IPS-18a (cell line): ENCODE measurements around the gene SERGEF.

Source experiments
- H3K27ac ChIP-seq: one replicate; pipeline ENCODE4 v1.5.1; 2013; ENCODE audit warnings: low read length
- H3K27me3 ChIP-seq: one replicate; pipeline ENCODE4 v1.6.1; 2013; ENCODE audit warnings: mild to moderate bottlenecking, low read length; ENCODE audit not compliant: control insufficient read depth, insufficient read depth
- H3K36me3 ChIP-seq: one replicate; pipeline ENCODE4 v1.6.1; 2013; ENCODE audit warnings: low read depth, low read length; ENCODE audit not compliant: control insufficient read depth
- H3K4me1 ChIP-seq: one replicate; pipeline ENCODE4 v1.6.1; 2013; ENCODE audit warnings: low read depth, low read length; ENCODE audit not compliant: control insufficient read depth
- H3K4me3 ChIP-seq: one replicate; pipeline ENCODE4 v1.5.1; 2013; ENCODE audit warnings: low read length
- H3K9ac ChIP-seq: one replicate; pipeline ENCODE4 v1.6.1; 2013; ENCODE audit warnings: mild to moderate bottlenecking, low read length, moderate library complexity
- H3K9me3 ChIP-seq: one replicate; pipeline ENCODE4 v1.6.1; 2013; ENCODE audit warnings: low read depth, low read length; ENCODE audit not compliant: control insufficient read depth

Gene SERGEF

GRCh38 chr11:17740649-17741235 lies 272.1 kb downstream of the SERGEF start:
- Histone ChIP-seq H3K4me1 (peaks cover 21% of the 10 kb centered on the region), H3K9ac (no peak overlapping the region), H3K27ac (no peak overlapping the region), H3K4me3 (no peak overlapping the region), H3K36me3 (no peaks in the 10 kb centered on the region), H3K9me3 (no peaks in the 10 kb centered on the region), H3K27me3 (peaks cover 39% of the 10 kb centered on the region)

- Histone ChIP-seq H3K27ac (no peak overlapping the region), H3K4me1 (peaks cover 21% of the 10 kb centered on the region), H3K9ac (no peak overlapping the region), H3K4me3 (no peak overlapping the region), H3K9me3 (no peaks in the 10 kb centered on the region), H3K36me3 (no peaks in the 10 kb centered on the region), H3K27me3 (peaks cover 47% of the 10 kb centered on the region)
Observed at GRCh38 chr11:17739945-17740338, 272.9 kb downstream of the SERGEF start.

- Histone ChIP-seq H3K27me3 (peaks cover 59% of the 10 kb centered on the region), H3K4me3 (peak overlapping the region; percentile 17), H3K4me1 (peaks cover 21% of the 10 kb centered on the region), H3K36me3 (no peaks in the 10 kb centered on the region), H3K9ac (no peak overlapping the region), H3K27ac (no peak overlapping the region), H3K9me3 (no peaks in the 10 kb centered on the region)
Observed at GRCh38 chr11:17738151-17738973, 274.5 kb downstream of the SERGEF start.
